ENCODE data around the gene DFFA.
"Not testable (repeated sequence)": the region's sequence is repeated elsewhere in the genome, so short reads cannot be mapped to it uniquely, and the experiment has no call there.

The DFFA gene

GRCh38 chr1:10419351-10419750 is 53.0 kb downstream of the DFFA start:
- CTCF ChIA-PET = interaction anchor here (2.0 kb wide), 1 partner anchor 10 kb away, joined by 9 read pairs; the partner anchor contains the start of gene CENPS
- POLR2A ChIA-PET = no interaction called here
- TF ChIP-seq CTCF (IDR thresholded peaks at IDR 0.05; ENCODE audit: control extremely low read depth, extremely low read depth, low read depth, missing control alignments) = no peak
- DNase-seq (ENCODE audit: extremely low spot score) = no peak

- POLR2A ChIA-PET; DNase-seq (ENCODE audit: extremely low spot score); CTCF ChIA-PET: not testable (repeated sequence)
These were observed 53.6 kb downstream of the DFFA start for GRCh38 chr1:10418741-10419140.

- POLR2A ChIA-PET; DNase-seq (ENCODE audit: extremely low spot score): not testable (repeated sequence)
- CTCF ChIA-PET = interaction anchor here (1.2 to 1.7 kb wide), 2 partner anchors 14 kb away, joined by 4 to 8 read pairs; partner anchors contain the start of gene CENPS
These were observed 56.4 kb downstream of the DFFA start for GRCh38 chr1:10415967-10416366.

GRCh38 chr1:10415211-10415930 is 57.0 kb downstream of the DFFA start:
- DNase-seq (ENCODE audit: extremely low spot score) = no peak
- no peak for TF ChIP-seq CTCF (IDR thresholded peaks at IDR 0.05; ENCODE audit: control extremely low read depth, extremely low read depth, low read depth, missing control alignments)
- CTCF ChIA-PET = interaction anchor here (1.7 kb wide), 1 partner anchor 15 kb away, joined by 8 read pairs; the partner anchor contains the start of gene CENPS
- POLR2A ChIA-PET = no interaction called here

GRCh38 chr1:10407201-10407600 is 65.1 kb downstream of the DFFA start:
- ChIA-PET POLR2A (no interaction called here), CTCF (interaction anchor here (1.8 kb wide), 1 partner anchor 23 kb away, joined by 4 read pairs; the partner anchor contains the start of gene CENPS)
- TF ChIP-seq CTCF (IDR thresholded peaks at IDR 0.05; ENCODE audit: control extremely low read depth, extremely low read depth, low read depth, missing control alignments) = no peak
- DNase-seq (ENCODE audit: extremely low spot score) = no peak
